Measurements from ENCODE around the gene WIPF2.

WIPF2 gene

GRCh38 chr17:40326832-40327199 lies 107.7 kb downstream of the WIPF2 start:
- no peak overlapping the region for H3K27ac ChIP-seq (ENCODE audit: extremely low read depth, low read depth, low read length)
- POLR2A ChIA-PET = interaction anchor here (1.1 to 1.9 kb wide), 2 partner anchors 10 to 12 kb away, joined by 5 to 7 read pairs; no protein-coding TSS in a partner anchor
- H3K9me3 ChIP-seq (ENCODE audit: control insufficient read depth, insufficient read depth, low read depth, low read length) = no peaks in the 10 kb centered on the region
- CTCF ChIA-PET = interaction anchor here (1.1 to 2.4 kb wide), 3 partner anchors 10 to 28 kb away, joined by 3 to 10 read pairs (median 7); no protein-coding TSS in a partner anchor
- TF ChIP-seq GLIS1 (tag by site-specific recombination; IDR thresholded peaks at IDR 0.05) = peak; percentile 37; the same call in 1 of the 2 replicates
- no peak for TF ChIP-seq ZNF843 (tag by site-specific recombination; IDR thresholded peaks at IDR 0.05)
- TF ChIP-seq MEIS1 (CRISPR knock-in tag; IDR thresholded peaks at IDR 0.05; ENCODE audit: borderline replicate concordance) = no peak
- H3K4me1 ChIP-seq (ENCODE audit: control insufficient read depth, insufficient read depth, low read length) = peaks cover 23% of the 10 kb centered on the region
- H3K4me3 ChIP-seq (ENCODE audit: low read depth, low read length) = no peak overlapping the region
- peaks cover 0 to 15% of the 10 kb centered on the region in 2 experiments; a peak in 1 of 3 replicates for H3K36me3 ChIP-seq (ENCODE audit: control insufficient read depth in 2 of 2, insufficient read depth in 1 of 2, low read length in 2 of 2)

- Histone ChIP-seq H3K4me1 (ENCODE audit: control insufficient read depth, insufficient read depth, low read length) (peaks cover 19% of the 10 kb centered on the region), H3K36me3 (ENCODE audit: control insufficient read depth in 2 of 2, insufficient read depth in 1 of 2, low read length in 2 of 2) (peaks cover 0 to 19% of the 10 kb centered on the region in 2 experiments; a peak in 1 of 3 replicates), H3K9me3 (ENCODE audit: control insufficient read depth, insufficient read depth, low read depth, low read length) (no peaks in the 10 kb centered on the region), H3K27ac (ENCODE audit: extremely low read depth, low read depth, low read length) (no peak overlapping the region), H3K4me3 (ENCODE audit: low read depth, low read length) (no peak overlapping the region)
- ChIA-PET POLR2A (interaction anchor here (1.0 to 1.9 kb wide), 4 partner anchors 8 to 17 kb away, joined by 3 to 10 read pairs (median 5); no protein-coding TSS in a partner anchor), CTCF (interaction anchor here (0.9 to 2.4 kb wide), 5 partner anchors 10 to 1336 kb away, joined by 3 to 10 read pairs (median 3); no protein-coding TSS in a partner anchor)
- TF ChIP-seq, protein P1, sequence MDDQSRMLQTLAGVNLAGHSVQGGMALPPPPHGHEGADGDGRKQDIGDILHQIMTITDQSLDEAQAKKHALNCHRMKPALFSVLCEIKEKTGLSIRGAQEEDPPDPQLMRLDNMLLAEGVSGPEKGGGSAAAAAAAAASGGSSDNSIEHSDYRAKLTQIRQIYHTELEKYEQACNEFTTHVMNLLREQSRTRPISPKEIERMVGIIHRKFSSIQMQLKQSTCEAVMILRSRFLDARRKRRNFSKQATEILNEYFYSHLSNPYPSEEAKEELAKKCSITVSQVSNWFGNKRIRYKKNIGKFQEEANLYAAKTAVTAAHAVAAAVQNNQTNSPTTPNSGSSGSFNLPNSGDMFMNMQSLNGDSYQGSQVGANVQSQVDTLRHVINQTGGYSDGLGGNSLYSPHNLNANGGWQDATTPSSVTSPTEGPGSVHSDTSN (CRISPR knock-in tag; IDR thresholded peaks at IDR 0.05) = no peak
- TF ChIP-seq ZNF843 (tag by site-specific recombination; IDR thresholded peaks at IDR 0.05) (no peak), HIC1 (tag by site-specific recombination; IDR thresholded peaks at IDR 0.05) (no peak), ZNF148 (tag by site-specific recombination; IDR thresholded peaks at IDR 0.05; ENCODE audit: borderline replicate concordance) (no peak), SP3 (tag by site-specific recombination; IDR thresholded peaks at IDR 0.05) (no peak)
Observed at GRCh38 chr17:40327244-40327729, 108.2 kb downstream of the WIPF2 start.

GRCh38 chr17:40327735-40328385 lies 108.8 kb downstream of the WIPF2 start:
- POLR2A ChIA-PET = interaction anchor here (1.0 to 1.9 kb wide), 4 partner anchors 9 to 16 kb away, joined by 3 to 10 read pairs (median 5); no protein-coding TSS in a partner anchor
- no peak overlapping the region for H3K27ac ChIP-seq (ENCODE audit: extremely low read depth, low read depth, low read length)
- TF ChIP-seq KLF1 (tag by site-specific recombination; IDR thresholded peaks at IDR 0.05) = peak; percentile 91
- TF ChIP-seq ZNF274 (IDR thresholded peaks at IDR 0.05; ENCODE audit: low read length) = no peak
- TF ChIP-seq ZNF274 (tag by site-specific recombination; IDR thresholded peaks at IDR 0.05; ENCODE audit: borderline replicate concordance) = no peak
- no peak for TF ChIP-seq ZNF768 (tag by site-specific recombination; IDR thresholded peaks at IDR 0.05)
- TF ChIP-seq HOXC10 (CRISPR knock-in tag; IDR thresholded peaks at IDR 0.05) = no peak
- TF ChIP-seq ZFHX2 (tag by site-specific recombination; conservative IDR thresholded peaks at IDR 0.05) = peak; percentile 46
- TF ChIP-seq ZNF416 (tag by site-specific recombination; IDR thresholded peaks at IDR 0.05) = no peak
- TF ChIP-seq GLIS2 (tag by site-specific recombination; IDR thresholded peaks at IDR 0.05) = peak; percentile 46; the same call in 1 of the 2 replicates
- no peak for TF ChIP-seq ZNF654 (tag by site-specific recombination; IDR thresholded peaks at IDR 0.05; ENCODE audit: low read depth)
- TF ChIP-seq ZSCAN16 (tag by site-specific recombination; IDR thresholded peaks at IDR 0.05) = no peak
- TF ChIP-seq GLI2 (tag by site-specific recombination; IDR thresholded peaks at IDR 0.05; ENCODE audit: borderline replicate concordance, low read depth) = no peak
- TF ChIP-seq, protein P2, sequence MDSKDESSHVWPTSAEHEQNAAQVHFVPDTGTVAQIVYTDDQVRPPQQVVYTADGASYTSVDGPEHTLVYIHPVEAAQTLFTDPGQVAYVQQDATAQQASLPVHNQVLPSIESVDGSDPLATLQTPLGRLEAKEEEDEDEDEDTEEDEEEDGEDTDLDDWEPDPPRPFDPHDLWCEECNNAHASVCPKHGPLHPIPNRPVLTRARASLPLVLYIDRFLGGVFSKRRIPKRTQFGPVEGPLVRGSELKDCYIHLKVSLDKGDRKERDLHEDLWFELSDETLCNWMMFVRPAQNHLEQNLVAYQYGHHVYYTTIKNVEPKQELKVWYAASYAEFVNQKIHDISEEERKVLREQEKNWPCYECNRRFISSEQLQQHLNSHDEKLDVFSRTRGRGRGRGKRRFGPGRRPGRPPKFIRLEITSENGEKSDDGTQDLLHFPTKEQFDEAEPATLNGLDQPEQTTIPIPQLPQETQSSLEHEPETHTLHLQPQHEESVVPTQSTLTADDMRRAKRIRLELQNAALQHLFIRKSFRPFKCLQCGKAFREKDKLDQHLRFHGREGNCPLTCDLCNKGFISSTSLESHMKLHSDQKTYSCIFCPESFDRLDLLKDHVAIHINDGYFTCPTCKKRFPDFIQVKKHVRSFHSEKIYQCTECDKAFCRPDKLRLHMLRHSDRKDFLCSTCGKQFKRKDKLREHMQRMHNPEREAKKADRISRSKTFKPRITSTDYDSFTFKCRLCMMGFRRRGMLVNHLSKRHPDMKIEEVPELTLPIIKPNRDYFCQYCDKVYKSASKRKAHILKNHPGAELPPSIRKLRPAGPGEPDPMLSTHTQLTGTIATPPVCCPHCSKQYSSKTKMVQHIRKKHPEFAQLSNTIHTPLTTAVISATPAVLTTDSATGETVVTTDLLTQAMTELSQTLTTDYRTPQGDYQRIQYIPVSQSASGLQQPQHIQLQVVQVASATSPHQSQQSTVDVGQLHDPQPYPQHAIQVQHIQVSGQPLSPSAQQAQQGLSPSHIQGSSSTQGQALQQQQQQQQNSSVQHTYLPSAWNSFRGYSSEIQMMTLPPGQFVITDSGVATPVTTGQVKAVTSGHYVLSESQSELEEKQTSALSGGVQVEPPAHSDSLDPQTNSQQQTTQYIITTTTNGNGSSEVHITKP (tag by site-specific recombination; IDR thresholded peaks at IDR 0.05) = 0 out of 2 replicates have a peak, but pooled peaks have one; percentile 29

More at GRCh38 chr17:40327735-40328385, 108.8 kb downstream of the WIPF2 start:
- Histone ChIP-seq H3K4me1 (ENCODE audit: control insufficient read depth, insufficient read depth, low read length) (peaks cover 13% of the 10 kb centered on the region), H3K36me3 (ENCODE audit: control insufficient read depth in 2 of 2, insufficient read depth in 1 of 2, low read length in 2 of 2) (peaks cover 0 to 23% of the 10 kb centered on the region in 2 experiments; a peak in 1 of 3 replicates), H3K9me3 (ENCODE audit: control insufficient read depth, insufficient read depth, low read depth, low read length) (no peaks in the 10 kb centered on the region), H3K4me3 (ENCODE audit: low read depth, low read length) (no peak overlapping the region)
- CTCF ChIA-PET = interaction anchor here (0.6 to 2.4 kb wide), 6 partner anchors 12 to 1335 kb away, joined by 3 to 10 read pairs (median 4); no protein-coding TSS in a partner anchor
